Neural progenitor cell (in vitro differentiated cells): ENCODE results near the gene TXNDC11.

Source experiments
- CTCF ChIP-seq: fragments of 200-600 bp; sonication (generic); IDR thresholded peaks from 2 replicates; pipeline ENCODE4 v1.5.1; 2017; ENCODE audit warnings: antibody characterized with exemption, mild to moderate bottlenecking
- EZH2 ChIP-seq: fragments of 200-600 bp; sonication (generic); IDR thresholded peaks from 2 replicates; pipeline ENCODE4 v1.6.1; 2017; ENCODE audit warnings: antibody characterized with exemption, mild to moderate bottlenecking, moderate library complexity
- EZH2phosphoT487 ChIP-seq: fragments of 200-600 bp; sonication (generic); IDR thresholded peaks from 2 replicates; pipeline ENCODE4 v1.6.1; 2017; ENCODE audit warnings: antibody characterized with exemption

GRCh38 chr16:11716336-11716735 lies 26.3 kb downstream of the TXNDC11 start:
- TF ChIP-seq CTCF = no peak
- no peak for TF ChIP-seq EZH2
- no peak for TF ChIP-seq EZH2phosphoT487
